Esophagus squamous epithelium (tissue), 5 donors: ENCODE data around the gene CAMTA1. TPM values are rescaled to one million over a fixed set of nuclear protein-coding genes. Genes with fewer than 3 reads are reported as not detected.

Experiments used
- DNase-seq: peaks from one replicate; lab custom pipeline; 2025; lab: John Stamatoyannopoulos, UW
- H3K27ac ChIP-seq, 4 donors: fragments of 200-600 bp; sonication (generic); one replicate each; pipeline ENCODE4 v1.5.1; 2016 to 2019; ENCODE audit warnings: mild to moderate bottlenecking in 1 of 4
- H3K27me3 ChIP-seq, 4 donors: fragments of 200-600 bp; sonication (generic); 1 replicate in 3 of 4; 2 replicates in 1 of 4; pipeline versions ENCODE4 v1.5.1 to v1.6.0; 2017 to 2021; ENCODE audit warnings: antibody characterized with exemption in 1 of 4
- H3K36me3 ChIP-seq, 3 donors: fragments of 200-600 bp; sonication (generic); one replicate each; pipeline ENCODE4 v1.5.1; 2016 to 2019
- H3K4me1 ChIP-seq, 3 donors: fragments of 200-600 bp; sonication (generic); one replicate each; pipeline ENCODE4 v1.5.1; 2017 to 2019
- H3K4me3 ChIP-seq, 4 donors: fragments of 200-600 bp; sonication (generic); 1 replicate in 3 of 4; 2 replicates in 1 of 4; pipeline ENCODE4 v1.5.1; 2016 to 2019; ENCODE audit warnings: mild to moderate bottlenecking in 2 of 4, moderate library complexity in 1 of 4
- H3K9me3 ChIP-seq, 3 donors: fragments of 200-600 bp; sonication (generic); one replicate each; pipeline ENCODE4 v1.5.1; 2016 to 2019
- CTCF ChIP-seq, 6 experiments: fragments of 450-650 bp in 4 of 6; fragments of 200-600 bp in 2 of 6; sonication (generic) in 2 of 6; IDR thresholded peaks; one replicate each; pipeline ENCODE4 v1.5.1; 2016 to 2019; ENCODE audit warnings: antibody characterized with exemption in 6 of 6, mild to moderate bottlenecking in 4 of 6, moderate library complexity in 4 of 6
- POLR2A ChIP-seq, 4 donors: fragments of 450-650 bp; IDR thresholded peaks; one replicate each; pipeline ENCODE4 v1.6.1; 2017; ENCODE audit warnings: antibody characterized with exemption in 4 of 4, mild to moderate bottlenecking in 4 of 4, moderate library complexity in 3 of 4
- WGBS, 2 donors: methylation state at CpG; one replicate each; pipeline ENCODE4 v1.1.5; 2018; 5-methylcytosine and 5-hydroxymethylcytosine counted together
- intact Hi-C: fragments of 100-400 bp; cut with DNase I; formaldehyde crosslinking; loops from one replicate; pipeline ENCODE4 v1.15.0; 2022
- total RNA-seq, 4 donors: library from RNA; depleted of rRNA; stranded (reverse); fragments of >200 nt; gene quantifications; one replicate each; pipeline ENCODE4 v1.1.0, GENCODE V29; 2016
- donor health status: DM: yes; HTN: yes; CAD: no.

Gene CAMTA1
- total RNA-seq, 4 donors from 2014 or later = 31.3 to 77.4 (median 45.9) TPM

GRCh38 chr1:7109901-7110300, 324.6 kb downstream of the CAMTA1 start:
- WGBS, 2 donors = 31 to 49% methylated on average over 2 to 3 of the region's 3 CpGs
- TF ChIP-seq CTCF (IDR thresholded peaks at IDR 0.05) (no peak), POLR2A (IDR thresholded peaks at IDR 0.05) (no peak)
- intact Hi-C loops = no loop called here
- no peaks in the 10 kb centered on the region for H3K9me3 ChIP-seq
- no peak overlapping the region for H3K4me3 ChIP-seq
- H3K36me3 ChIP-seq = no peaks in the 10 kb centered on the region
- no peak overlapping the region for H3K27ac ChIP-seq
- no peak for DNase-seq
- H3K4me1 ChIP-seq = no peaks in the 10 kb centered on the region
- H3K27me3 ChIP-seq = peaks cover 0 to 45% (median 0%) of the 10 kb centered on the region in 4 donors

DNA sequence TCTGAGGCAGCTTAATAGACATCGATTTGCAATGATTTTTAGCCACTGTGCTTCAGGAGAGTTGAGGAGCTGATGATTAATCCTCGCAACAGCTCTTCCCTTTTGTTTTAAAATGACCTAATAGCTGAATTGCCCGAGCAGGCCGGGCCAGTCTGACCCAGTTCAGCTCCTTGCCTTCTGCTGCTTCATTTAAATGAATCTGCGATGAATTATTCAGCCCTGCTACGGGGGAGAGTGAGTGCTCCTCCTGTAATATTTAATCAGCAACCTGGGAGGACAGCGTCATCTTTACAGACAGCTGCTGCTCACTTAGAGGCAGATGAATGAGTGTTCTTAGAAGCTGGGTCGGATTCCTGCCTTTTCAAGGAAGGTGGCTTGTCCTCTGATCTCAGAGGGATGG, 325.1 kb downstream of the CAMTA1 start:
- Histone ChIP-seq H3K36me3 (no peaks in the 10 kb centered on the region), H3K4me1 (no peaks in the 10 kb centered on the region), H3K4me3 (no peak overlapping the region), H3K27me3 (peaks cover 0 to 45% (median 0%) of the 10 kb centered on the region in 4 donors), H3K27ac (no peak overlapping the region), H3K9me3 (no peaks in the 10 kb centered on the region)
- no peak for DNase-seq
- WGBS, 2 donors = 45 to 58% methylated on average over 7 to 8 of the region's 8 CpGs
- no peak for TF ChIP-seq POLR2A (IDR thresholded peaks at IDR 0.05)
- TF ChIP-seq CTCF (IDR thresholded peaks at IDR 0.05) = no peak
- intact Hi-C loops = no loop called here

- H3K4me3 ChIP-seq = no peak overlapping the region
- no peaks in the 10 kb centered on the region for H3K4me1 ChIP-seq
- no peaks in the 10 kb centered on the region for H3K36me3 ChIP-seq
- peaks cover 0 to 43% (median 0%) of the 10 kb centered on the region in 4 donors for H3K27me3 ChIP-seq
- no peak for DNase-seq
- TF ChIP-seq POLR2A (IDR thresholded peaks at IDR 0.05) (no peak), CTCF (IDR thresholded peaks at IDR 0.05) (no peak)
- H3K27ac ChIP-seq = no peak overlapping the region
- WGBS, 2 donors = 61 to 72% methylated on average over 8 to 10 of the region's 10 CpGs
- H3K9me3 ChIP-seq = no peaks in the 10 kb centered on the region
- intact Hi-C loops = no loop called here
Measured at GRCh38 chr1:7111853-7112252, 326.6 kb downstream of the CAMTA1 start.

DNA sequence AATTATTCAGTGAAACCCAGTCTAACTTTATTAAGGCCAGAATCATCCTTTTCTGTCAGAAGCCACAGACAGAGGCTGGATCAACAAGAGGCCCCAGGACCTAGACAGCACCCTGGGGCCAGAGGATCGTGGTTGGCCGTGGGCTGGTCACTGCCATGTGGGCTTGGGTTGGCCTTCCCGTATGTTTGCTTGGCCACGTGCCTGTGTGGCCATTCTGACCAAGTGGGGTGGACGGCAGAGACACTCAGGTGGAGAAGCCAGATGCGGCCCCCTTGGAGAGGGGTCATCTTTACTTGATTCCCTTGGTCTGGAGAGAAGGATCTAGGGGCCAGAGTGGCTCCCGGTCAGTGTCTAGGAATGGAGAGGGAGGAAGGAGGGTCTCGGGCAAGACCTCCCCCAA, 327.9 kb downstream of the CAMTA1 start:
- TF ChIP-seq CTCF (IDR thresholded peaks at IDR 0.05) (no peak), POLR2A (IDR thresholded peaks at IDR 0.05) (no peak)
- Histone ChIP-seq H3K4me3 (no peak overlapping the region), H3K27ac (no peak overlapping the region), H3K9me3 (no peaks in the 10 kb centered on the region), H3K27me3 (peaks cover 0 to 30% (median 0%) of the 10 kb centered on the region in 4 donors), H3K4me1 (peaks cover 0 to 4% (median 0%) of the 10 kb centered on the region in 3 donors), H3K36me3 (no peaks in the 10 kb centered on the region)
- DNase-seq = no peak
- WGBS, 2 donors = 68 to 81% methylated on average over 6 to 8 of the region's 8 CpGs
- intact Hi-C loops = no loop called here

DNA sequence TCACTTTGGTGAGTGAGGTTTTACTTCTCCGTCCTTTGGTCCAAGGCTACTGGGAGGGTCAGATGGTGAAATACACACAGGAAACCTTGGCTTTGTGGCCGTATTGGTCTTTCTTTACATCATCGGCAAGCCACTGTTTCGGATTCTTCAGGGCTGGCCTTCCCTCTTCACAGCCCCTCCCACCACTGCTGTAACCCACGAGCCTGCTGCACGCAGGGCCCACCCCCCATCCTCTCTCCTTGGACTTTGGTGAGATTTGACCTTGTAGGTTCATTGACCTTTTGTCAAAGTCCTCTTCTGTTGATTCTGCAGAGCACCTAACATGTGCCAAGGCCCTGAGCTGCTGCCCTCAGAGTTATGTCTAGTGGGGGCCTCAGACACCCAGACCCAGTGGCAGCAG, 328.6 kb downstream of the CAMTA1 start:
- intact Hi-C loops = no loop called here
- no peak overlapping the region for H3K27ac ChIP-seq
- no peak overlapping the region for H3K4me3 ChIP-seq
- no peaks in the 10 kb centered on the region for H3K9me3 ChIP-seq
- peaks cover 0 to 26% (median 0%) of the 10 kb centered on the region in 4 donors for H3K27me3 ChIP-seq
- no peak for TF ChIP-seq POLR2A (IDR thresholded peaks at IDR 0.05)
- no peak for TF ChIP-seq CTCF (IDR thresholded peaks at IDR 0.05)
- H3K36me3 ChIP-seq = no peaks in the 10 kb centered on the region
- WGBS, 2 donors = 59 to 84% methylated on average over 6 of the region's 6 CpGs
- DNase-seq = no peak
- peaks cover 0 to 4% (median 0%) of the 10 kb centered on the region in 3 donors for H3K4me1 ChIP-seq
